HG03439 (cell line): ENCODE data around the gene TAS2R4.
"Not testable (repeated sequence)": the region's sequence is repeated elsewhere in the genome, so short reads cannot be mapped to it uniquely, and the experiment has no call there.

Experiments used
- ATAC-seq: cut with Tn5 transposase; IDR thresholded peaks from one replicate; pipeline ENCODE4 v1.9.1; 2021; ENCODE audit warnings: mild to moderate bottlenecking, moderate library complexity; ENCODE audit not compliant: unreplicated experiment

The TAS2R4 gene

DNA sequence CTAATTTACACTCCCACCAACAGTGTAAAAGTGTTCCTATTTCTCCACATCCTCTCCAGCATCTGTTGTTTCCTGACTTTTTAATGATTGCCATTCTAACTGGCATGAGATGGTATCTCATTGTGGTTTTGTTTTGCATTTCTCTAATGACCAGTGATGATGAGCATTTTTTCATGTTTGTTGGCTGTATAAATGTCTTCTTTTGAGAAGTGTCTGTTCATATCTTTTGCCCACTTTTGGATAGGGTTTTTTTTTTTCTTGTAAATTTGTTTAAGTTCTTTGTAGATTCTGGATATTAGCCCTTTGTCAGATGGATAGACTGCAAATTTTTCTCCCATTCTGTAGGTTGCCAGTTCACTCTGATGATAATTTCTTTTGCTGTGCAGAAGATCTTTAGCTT is 46.0 kb downstream of the TAS2R4 start:
- ATAC-seq: not testable (repeated sequence)
